Right atrium auricular region (tissue), 2 donors: Measurements from ENCODE around the gene C8A. TPM values are rescaled to one million over a fixed set of nuclear protein-coding genes. Genes with fewer than 3 reads are reported as not detected.

ENCODE experiments used
- DNase-seq: peaks from one replicate; pipeline ENCODE4 v3.0.0-alpha.2; 2019; ENCODE audit warnings: low spot score
- H3K27ac ChIP-seq, 2 donors: fragments of 200-600 bp; sonication (generic); 1 replicate in 1 of 2; 2 replicates in 1 of 2; pipeline ENCODE4 v1.5.1; 2016 to 2019
- H3K27me3 ChIP-seq, 2 donors: fragments of 200-600 bp; sonication (generic); one replicate each; pipeline versions ENCODE4 v1.5.1 to v1.6.0; 2017 to 2019
- H3K36me3 ChIP-seq: fragments of 200-600 bp; sonication (generic); one replicate; pipeline ENCODE4 v1.5.1; 2016
- H3K4me1 ChIP-seq, 2 donors: fragments of 200-600 bp; sonication (generic); one replicate each; pipeline versions ENCODE4 v1.5.1 to v1.6.0; 2017 to 2019
- H3K4me3 ChIP-seq, 2 donors: fragments of 200-600 bp; sonication (generic); 1 replicate in 1 of 2; 2 replicates in 1 of 2; pipeline ENCODE4 v1.5.1; 2017 to 2019; ENCODE audit warnings: mild to moderate bottlenecking in 1 of 2, moderate library complexity in 1 of 2
- H3K9me3 ChIP-seq, 2 donors: fragments of 200-600 bp; sonication (generic); one replicate each; pipeline ENCODE4 v1.5.1; 2019
- total RNA-seq, 2 donors: library from RNA; depleted of rRNA; stranded (reverse); fragments of >200 nt; gene quantifications; one replicate each; pipeline ENCODE4 v1.1.0, GENCODE V29; 2016
- TF ChIP-seq, protein P1 (sequence below), 2 donors: fragments of 200-600 bp; sonication (generic); IDR thresholded peaks; one replicate each; pipeline ENCODE4 v1.5.1; 2019; ENCODE audit warnings: antibody characterized with exemption in 2 of 2

Gene C8A
- total RNA-seq, 2 donors from 2014 or later: not detected

- H3K27ac ChIP-seq: no peak overlapping the region
- DNase-seq: no peak
- TF ChIP-seq, protein P1, sequence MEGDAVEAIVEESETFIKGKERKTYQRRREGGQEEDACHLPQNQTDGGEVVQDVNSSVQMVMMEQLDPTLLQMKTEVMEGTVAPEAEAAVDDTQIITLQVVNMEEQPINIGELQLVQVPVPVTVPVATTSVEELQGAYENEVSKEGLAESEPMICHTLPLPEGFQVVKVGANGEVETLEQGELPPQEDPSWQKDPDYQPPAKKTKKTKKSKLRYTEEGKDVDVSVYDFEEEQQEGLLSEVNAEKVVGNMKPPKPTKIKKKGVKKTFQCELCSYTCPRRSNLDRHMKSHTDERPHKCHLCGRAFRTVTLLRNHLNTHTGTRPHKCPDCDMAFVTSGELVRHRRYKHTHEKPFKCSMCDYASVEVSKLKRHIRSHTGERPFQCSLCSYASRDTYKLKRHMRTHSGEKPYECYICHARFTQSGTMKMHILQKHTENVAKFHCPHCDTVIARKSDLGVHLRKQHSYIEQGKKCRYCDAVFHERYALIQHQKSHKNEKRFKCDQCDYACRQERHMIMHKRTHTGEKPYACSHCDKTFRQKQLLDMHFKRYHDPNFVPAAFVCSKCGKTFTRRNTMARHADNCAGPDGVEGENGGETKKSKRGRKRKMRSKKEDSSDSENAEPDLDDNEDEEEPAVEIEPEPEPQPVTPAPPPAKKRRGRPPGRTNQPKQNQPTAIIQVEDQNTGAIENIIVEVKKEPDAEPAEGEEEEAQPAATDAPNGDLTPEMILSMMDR (IDR thresholded peaks at IDR 0.05): no peak
- H3K4me1 ChIP-seq: no peaks in the 10 kb centered on the region
- no peak overlapping the region for H3K4me3 ChIP-seq
- H3K9me3 ChIP-seq: no peaks in the 10 kb centered on the region
- H3K36me3 ChIP-seq: no peaks in the 10 kb centered on the region
- no peaks in the 10 kb centered on the region for H3K27me3 ChIP-seq
Measured at GRCh38 chr1:56957931-56958330, 103.3 kb downstream of the C8A start.

DNA sequence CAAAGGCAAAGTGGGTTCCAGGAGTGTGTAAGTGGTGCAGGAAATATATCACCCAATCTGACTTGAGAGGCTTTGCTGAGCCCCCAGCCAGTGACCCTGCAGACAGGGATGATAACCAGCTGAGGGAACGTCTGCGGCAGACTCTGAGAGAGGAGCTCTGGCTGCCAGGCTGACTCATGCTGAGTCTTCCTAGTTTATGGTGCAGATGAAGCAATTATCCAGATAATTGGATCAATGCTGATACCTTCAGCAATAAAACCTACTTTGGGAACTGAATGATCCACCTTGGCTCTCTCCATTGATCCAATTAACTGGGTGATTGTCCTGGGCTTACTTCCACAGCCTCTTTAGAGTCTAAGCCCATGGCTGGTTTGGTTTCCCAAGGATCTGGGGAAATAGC, 103.9 kb downstream of the C8A start:
- TF ChIP-seq, protein P1 (IDR thresholded peaks at IDR 0.05): no peak
- Histone ChIP-seq H3K27ac (no peak overlapping the region), H3K4me1 (no peaks in the 10 kb centered on the region), H3K27me3 (no peaks in the 10 kb centered on the region), H3K4me3 (no peak overlapping the region), H3K9me3 (no peaks in the 10 kb centered on the region), H3K36me3 (no peaks in the 10 kb centered on the region)
- DNase-seq: no peak

- H3K27ac ChIP-seq: no peak overlapping the region
- TF ChIP-seq, protein P1 (IDR thresholded peaks at IDR 0.05): no peak
- H3K27me3 ChIP-seq: no peaks in the 10 kb centered on the region
- H3K4me1 ChIP-seq: no peaks in the 10 kb centered on the region
- H3K9me3 ChIP-seq: no peaks in the 10 kb centered on the region
- H3K36me3 ChIP-seq: no peaks in the 10 kb centered on the region
- H3K4me3 ChIP-seq: no peak overlapping the region
- DNase-seq: no peak
Measured at GRCh38 chr1:56961426-56961825, 106.8 kb downstream of the C8A start.

- Histone ChIP-seq H3K27me3 (no peaks in the 10 kb centered on the region), H3K4me1 (no peaks in the 10 kb centered on the region), H3K9me3 (no peaks in the 10 kb centered on the region), H3K36me3 (no peaks in the 10 kb centered on the region), H3K4me3 (no peak overlapping the region), H3K27ac (no peak overlapping the region)
- TF ChIP-seq, protein P1 (IDR thresholded peaks at IDR 0.05): no peak
- DNase-seq: no peak
Measured at GRCh38 chr1:56963667-56964066, 109.1 kb downstream of the C8A start.

- TF ChIP-seq, protein P1 (IDR thresholded peaks at IDR 0.05): no peak
- Histone ChIP-seq H3K9me3 (no peaks in the 10 kb centered on the region), H3K27me3 (no peaks in the 10 kb centered on the region), H3K4me1 (no peaks in the 10 kb centered on the region), H3K4me3 (no peak overlapping the region), H3K27ac (no peak overlapping the region), H3K36me3 (no peaks in the 10 kb centered on the region)
- no peak for DNase-seq
Measured at GRCh38 chr1:56964349-56965017, 109.9 kb downstream of the C8A start.

- Histone ChIP-seq H3K4me3 (no peak overlapping the region), H3K27me3 (no peaks in the 10 kb centered on the region), H3K9me3 (no peaks in the 10 kb centered on the region), H3K27ac (no peak overlapping the region), H3K4me1 (no peaks in the 10 kb centered on the region), H3K36me3 (no peaks in the 10 kb centered on the region)
- TF ChIP-seq, protein P1 (IDR thresholded peaks at IDR 0.05): no peak
- DNase-seq: no peak
Measured at GRCh38 chr1:56965191-56965590, 110.6 kb downstream of the C8A start.
